ENCODE results near the gene NUP160.

NUP160 gene

GRCh38 chr11:47856186-47856585, 8.0 kb upstream of the NUP160 start:
- H3K27ac ChIP-seq: no peak overlapping the region
- TF ChIP-seq, protein P1, sequence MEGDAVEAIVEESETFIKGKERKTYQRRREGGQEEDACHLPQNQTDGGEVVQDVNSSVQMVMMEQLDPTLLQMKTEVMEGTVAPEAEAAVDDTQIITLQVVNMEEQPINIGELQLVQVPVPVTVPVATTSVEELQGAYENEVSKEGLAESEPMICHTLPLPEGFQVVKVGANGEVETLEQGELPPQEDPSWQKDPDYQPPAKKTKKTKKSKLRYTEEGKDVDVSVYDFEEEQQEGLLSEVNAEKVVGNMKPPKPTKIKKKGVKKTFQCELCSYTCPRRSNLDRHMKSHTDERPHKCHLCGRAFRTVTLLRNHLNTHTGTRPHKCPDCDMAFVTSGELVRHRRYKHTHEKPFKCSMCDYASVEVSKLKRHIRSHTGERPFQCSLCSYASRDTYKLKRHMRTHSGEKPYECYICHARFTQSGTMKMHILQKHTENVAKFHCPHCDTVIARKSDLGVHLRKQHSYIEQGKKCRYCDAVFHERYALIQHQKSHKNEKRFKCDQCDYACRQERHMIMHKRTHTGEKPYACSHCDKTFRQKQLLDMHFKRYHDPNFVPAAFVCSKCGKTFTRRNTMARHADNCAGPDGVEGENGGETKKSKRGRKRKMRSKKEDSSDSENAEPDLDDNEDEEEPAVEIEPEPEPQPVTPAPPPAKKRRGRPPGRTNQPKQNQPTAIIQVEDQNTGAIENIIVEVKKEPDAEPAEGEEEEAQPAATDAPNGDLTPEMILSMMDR (conservative IDR thresholded peaks at IDR 0.05): no peak

DNA sequence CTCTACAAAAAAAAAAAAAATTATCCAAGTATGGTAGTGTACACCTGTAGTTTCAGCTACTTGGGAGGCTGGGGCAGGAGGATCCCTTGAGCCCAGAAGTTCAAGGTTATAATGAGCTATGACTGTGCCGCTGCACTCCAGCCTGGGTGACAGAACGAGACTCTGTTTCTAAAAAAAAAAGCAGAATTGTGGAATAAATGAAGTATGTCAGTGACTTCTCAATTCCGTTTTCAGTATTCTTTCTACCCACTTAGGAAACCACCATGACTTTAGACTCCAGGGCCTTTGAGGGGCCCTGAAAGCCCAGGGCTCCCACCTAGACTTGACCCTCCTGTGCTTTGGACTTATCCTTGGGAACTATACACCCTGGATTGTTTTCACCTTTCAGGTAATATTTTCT, 6.5 kb upstream of the NUP160 start:
- H3K27ac ChIP-seq: no peak overlapping the region

GRCh38 chr11:47852053-47852452, 3.9 kb upstream of the NUP160 start:
- H3K27ac ChIP-seq: no peak overlapping the region
- TF ChIP-seq, protein P1 (conservative IDR thresholded peaks at IDR 0.05): no peak

More for the DNA sequence above, 6.5 kb upstream of the NUP160 start:
- TF ChIP-seq, protein P1 (conservative IDR thresholded peaks at IDR 0.05): no peak

- no peak overlapping the region for H3K27ac ChIP-seq
- TF ChIP-seq, protein P1 (conservative IDR thresholded peaks at IDR 0.05): no peak
Measured at GRCh38 chr11:47850337-47850736, 2.2 kb upstream of the NUP160 start.

DNA sequence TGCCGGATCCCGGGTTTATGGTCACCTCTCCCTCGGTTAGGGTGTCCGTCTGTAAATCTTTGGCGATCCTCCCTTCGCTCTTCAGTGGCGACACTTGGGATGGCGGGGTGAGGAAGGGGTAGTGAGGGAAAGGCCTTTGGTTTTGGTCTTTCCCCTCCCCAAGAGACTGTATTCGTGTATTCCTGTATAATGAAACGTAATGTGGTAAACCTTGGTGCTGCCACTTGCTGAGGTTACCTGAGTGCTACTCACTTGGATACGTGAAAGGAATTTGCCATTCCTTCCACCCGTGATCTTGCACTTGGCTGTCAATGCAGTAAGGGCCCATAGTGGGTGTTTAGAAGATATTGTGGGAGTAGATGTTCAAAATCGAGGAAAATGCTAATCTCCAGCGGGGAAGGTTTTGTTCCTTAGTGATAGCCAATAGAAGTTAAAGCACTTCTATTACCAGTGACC, 578 bp upstream of the NUP160 start:
- TF ChIP-seq, protein P1 (conservative IDR thresholded peaks at IDR 0.05): no peak
- H3K27ac ChIP-seq: peak overlapping the region; percentile 86

DNA sequence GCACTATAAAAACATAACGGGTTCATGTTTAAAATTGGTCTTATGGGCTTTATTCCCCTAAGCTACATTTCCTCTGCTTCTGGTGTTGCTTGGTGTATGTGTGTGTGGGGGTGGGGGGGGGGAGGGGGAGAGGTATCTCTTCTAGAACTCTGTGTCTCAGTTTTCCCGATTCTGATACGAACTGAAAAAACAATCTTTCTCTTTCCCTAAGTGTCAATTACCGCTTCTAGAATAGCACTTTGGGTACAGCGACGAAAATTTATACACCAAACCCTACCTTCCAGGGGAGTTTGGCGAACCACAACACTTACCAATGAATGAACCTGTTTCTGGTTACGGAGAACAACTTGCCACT, 636 bp downstream of the NUP160 start:
- peak overlapping the region; percentile 86 for H3K27ac ChIP-seq
- TF ChIP-seq, protein P1 (conservative IDR thresholded peaks at IDR 0.05): no peak

DNA sequence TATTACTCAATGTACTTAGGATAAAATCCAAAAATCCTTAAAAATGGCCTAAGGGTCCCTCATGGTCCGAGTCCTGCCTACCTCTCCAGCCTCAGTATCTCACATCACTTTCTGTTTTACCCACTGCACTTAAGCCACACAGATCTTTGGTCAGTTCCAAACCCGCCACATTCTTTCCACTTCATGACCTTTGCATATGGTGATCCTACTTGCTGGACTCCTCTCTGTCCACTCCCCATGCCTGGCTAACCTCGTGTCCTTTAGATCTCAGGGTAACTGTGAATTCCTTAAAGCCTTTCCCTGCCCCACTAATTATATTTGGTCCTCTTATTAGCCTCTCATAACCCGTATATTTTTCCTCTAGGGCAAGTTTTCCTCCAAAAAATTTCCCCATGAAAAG, 1.2 kb downstream of the NUP160 start:
- TF ChIP-seq, protein P1 (conservative IDR thresholded peaks at IDR 0.05): no peak
- peak overlapping the region; percentile 86; the same call in 1 of the 2 replicates for H3K27ac ChIP-seq
